Fibroblast of lung (primary cell): ENCODE measurements around the gene GRIN2A. TPM values are rescaled to one million over a fixed set of nuclear protein-coding genes. Genes with fewer than 3 reads are reported as not detected.

Experiments used
- DNase-seq, 2 donors: peaks; one replicate each; pipeline versions ENCODE4 v3.0.0 to v3.0.0-alpha.2; 2010; ENCODE audit warnings: low read depth in 2 of 2
- H2AFZ ChIP-seq: 2 replicates; pipeline ENCODE4 v1.5.1; 2012; ENCODE audit warnings: low read length, control low read depth, inconsistent platforms
- H3K27ac ChIP-seq: 2 replicates; pipeline ENCODE4 v1.5.1; 2011; ENCODE audit warnings: low read length, control low read depth; ENCODE audit not compliant: insufficient read depth
- H3K27me3 ChIP-seq: 2 replicates; pipeline ENCODE4 v1.5.1; 2011; ENCODE audit warnings: mild to moderate bottlenecking, low read length; ENCODE audit not compliant: control insufficient read depth, insufficient read depth
- H3K36me3 ChIP-seq: 2 replicates; pipeline ENCODE4 v1.5.1; 2011; ENCODE audit warnings: low read length; ENCODE audit not compliant: control insufficient read depth, insufficient read depth
- H3K4me1 ChIP-seq: 2 replicates; pipeline ENCODE4 v1.5.1; 2011; ENCODE audit warnings: low read length; ENCODE audit not compliant: control insufficient read depth, insufficient read depth; ENCODE audit errors: extremely low read depth
- H3K4me2 ChIP-seq: 2 replicates; pipeline ENCODE4 v1.5.1; 2011; ENCODE audit warnings: low read length, control low read depth; ENCODE audit not compliant: insufficient read depth; ENCODE audit errors: extremely low read depth
- H3K4me3 ChIP-seq, 4 experiments: fragments of 200-600 bp in 1 of 4; sonication (generic) in 1 of 4; replicated peaks in 1 of 4; 2 replicates each; pipeline ENCODE4 v1.5.1; 2011 to 2016; ENCODE audit warnings: low read length in 4 of 4, low read depth in 3 of 4, mild to moderate bottlenecking in 3 of 4, control low read depth in 2 of 4, inconsistent platforms in 1 of 4, mixed read lengths in 1 of 4; ENCODE audit not compliant: insufficient read depth in 1 of 4; ENCODE audit errors: control extremely low read depth in 1 of 4
- H3K79me2 ChIP-seq: 2 replicates; pipeline ENCODE4 v1.5.1; 2012; ENCODE audit warnings: mild to moderate bottlenecking, low read length, inconsistent platforms; ENCODE audit not compliant: control insufficient read depth, insufficient read depth
- H3K9ac ChIP-seq: 2 replicates; pipeline ENCODE4 v1.5.1; 2011; ENCODE audit warnings: mild to moderate bottlenecking, low read length, control low read depth; ENCODE audit not compliant: insufficient read depth
- H3K9me3 ChIP-seq: 2 replicates; pipeline ENCODE4 v1.5.1; 2012; ENCODE audit warnings: low read depth, low read length; ENCODE audit not compliant: control insufficient read depth, insufficient read depth
- H4K20me1 ChIP-seq: 2 replicates; pipeline ENCODE4 v1.5.1; 2011; ENCODE audit warnings: low read length; ENCODE audit not compliant: control insufficient read depth, insufficient read depth; ENCODE audit errors: extremely low read depth
- EZH2 ChIP-seq: IDR thresholded peaks from 2 replicates; pipeline ENCODE4 v1.5.1; 2012; ENCODE audit warnings: low read length, control low read depth, mild to moderate bottlenecking; ENCODE audit errors: missing control alignments
- polyA plus RNA-seq, 2 donors: library from polyadenylated mRNA; depleted of rRNA in 1 of 2; stranded (reverse) in 1 of 2; unstranded in 1 of 2; fragments of >200 nt; gene quantifications; 2 replicates each; pipeline ENCODE4 v1.2.1, GENCODE V29; 2011 to 2012; ENCODE audit warnings: missing spikeins in 1 of 2
- total RNA-seq: library from RNA; depleted of rRNA; stranded (reverse); fragments of >200 nt; gene quantifications from 2 replicates; pipeline ENCODE4 v1.2.1, GENCODE V29; 2014
- TF ChIP-seq, protein P1 (sequence below), 2 donors: IDR thresholded peaks in 1 of 2; conservative IDR thresholded peaks in 1 of 2; 1 replicate in 1 of 2; 2 replicates in 1 of 2; pipeline ENCODE4 v1.5.1; 2011 to 2012; ENCODE audit warnings: low read length in 2 of 2, control low read depth in 1 of 2, inconsistent platforms in 1 of 2, low read depth in 1 of 2, mild to moderate bottlenecking in 1 of 2

Gene GRIN2A
- total and polyA plus RNA-seq, 2 donors (not counting 1 experiment from before 2014, with no cell fraction given): 0.15 to 0.33 TPM

DNA sequence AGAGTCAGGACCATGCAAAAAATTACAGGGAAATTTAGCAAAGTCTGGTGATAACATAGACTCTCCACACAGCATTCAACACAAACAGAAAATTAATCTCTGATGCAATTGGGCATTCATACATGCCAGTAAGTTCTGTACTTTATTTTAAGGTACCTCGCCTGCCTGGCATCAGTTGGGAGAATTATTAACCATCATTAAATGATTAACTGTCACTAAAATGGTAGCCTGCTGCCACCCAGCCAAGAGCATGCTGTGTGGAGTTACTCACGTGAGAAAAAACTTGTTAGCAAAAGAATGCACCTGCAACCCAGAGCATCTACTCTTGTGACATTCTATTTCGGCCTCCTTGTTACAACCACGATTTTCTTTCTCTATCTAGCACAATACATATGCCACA lies 117.2 kb downstream of the GRIN2A start:
- Histone ChIP-seq H3K27me3 (no peaks in the 10 kb centered on the region), H3K4me1 (no peaks in the 10 kb centered on the region), H3K9me3 (no peaks in the 10 kb centered on the region), H4K20me1 (no peaks in the 10 kb centered on the region), H3K4me3 (no peak overlapping the region), H3K4me2 (no peak overlapping the region), H2AFZ (no peak overlapping the region), H3K79me2 (no peaks in the 10 kb centered on the region), H3K27ac (no peak overlapping the region), H3K36me3 (no peaks in the 10 kb centered on the region), H3K9ac (no peak overlapping the region)
- no peak for DNase-seq
- TF ChIP-seq EZH2: no peak
- TF ChIP-seq, protein P1, sequence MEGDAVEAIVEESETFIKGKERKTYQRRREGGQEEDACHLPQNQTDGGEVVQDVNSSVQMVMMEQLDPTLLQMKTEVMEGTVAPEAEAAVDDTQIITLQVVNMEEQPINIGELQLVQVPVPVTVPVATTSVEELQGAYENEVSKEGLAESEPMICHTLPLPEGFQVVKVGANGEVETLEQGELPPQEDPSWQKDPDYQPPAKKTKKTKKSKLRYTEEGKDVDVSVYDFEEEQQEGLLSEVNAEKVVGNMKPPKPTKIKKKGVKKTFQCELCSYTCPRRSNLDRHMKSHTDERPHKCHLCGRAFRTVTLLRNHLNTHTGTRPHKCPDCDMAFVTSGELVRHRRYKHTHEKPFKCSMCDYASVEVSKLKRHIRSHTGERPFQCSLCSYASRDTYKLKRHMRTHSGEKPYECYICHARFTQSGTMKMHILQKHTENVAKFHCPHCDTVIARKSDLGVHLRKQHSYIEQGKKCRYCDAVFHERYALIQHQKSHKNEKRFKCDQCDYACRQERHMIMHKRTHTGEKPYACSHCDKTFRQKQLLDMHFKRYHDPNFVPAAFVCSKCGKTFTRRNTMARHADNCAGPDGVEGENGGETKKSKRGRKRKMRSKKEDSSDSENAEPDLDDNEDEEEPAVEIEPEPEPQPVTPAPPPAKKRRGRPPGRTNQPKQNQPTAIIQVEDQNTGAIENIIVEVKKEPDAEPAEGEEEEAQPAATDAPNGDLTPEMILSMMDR (conservative IDR thresholded peaks at IDR 0.05 in 1 of 2, IDR thresholded peaks at IDR 0.05 in 1 of 2; ENCODE audit: low read depth in 1 of 2, low read length in 2 of 2): no peak

DNA sequence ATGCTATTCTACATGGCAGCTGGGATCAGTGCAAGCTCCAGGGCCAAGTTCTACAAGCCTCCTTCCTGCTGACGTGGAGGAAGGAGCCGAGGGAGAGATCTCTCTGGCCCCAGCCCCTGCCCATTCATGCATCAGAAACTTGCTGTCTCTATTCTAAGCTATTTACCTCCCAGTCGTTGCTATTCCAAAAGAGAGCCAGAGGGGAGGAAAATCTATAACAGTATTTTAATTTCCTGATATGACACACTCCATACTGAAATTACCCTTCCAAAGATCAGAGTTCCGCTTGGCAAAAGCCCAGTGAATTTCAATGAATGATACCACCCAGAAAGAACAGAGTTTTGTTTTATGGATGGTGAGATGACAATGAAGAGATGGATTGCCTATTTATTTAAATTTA lies 133.4 kb downstream of the GRIN2A start:
- no peaks in the 10 kb centered on the region for H3K9me3 ChIP-seq
- no peaks in the 10 kb centered on the region for H4K20me1 ChIP-seq
- no peak for DNase-seq
- H3K9ac ChIP-seq: no peak overlapping the region
- no peak overlapping the region for H3K4me2 ChIP-seq
- H3K27me3 ChIP-seq: no peaks in the 10 kb centered on the region
- H3K79me2 ChIP-seq: no peaks in the 10 kb centered on the region
- no peak overlapping the region for H3K27ac ChIP-seq
- H3K4me3 ChIP-seq: no peak overlapping the region
- H3K4me1 ChIP-seq: no peaks in the 10 kb centered on the region
- H3K36me3 ChIP-seq: no peaks in the 10 kb centered on the region
- no peak overlapping the region for H2AFZ ChIP-seq
- TF ChIP-seq EZH2: no peak
- TF ChIP-seq, protein P1 (conservative IDR thresholded peaks at IDR 0.05 in 1 of 2, IDR thresholded peaks at IDR 0.05 in 1 of 2; ENCODE audit: low read depth in 1 of 2, low read length in 2 of 2): no peak

DNA sequence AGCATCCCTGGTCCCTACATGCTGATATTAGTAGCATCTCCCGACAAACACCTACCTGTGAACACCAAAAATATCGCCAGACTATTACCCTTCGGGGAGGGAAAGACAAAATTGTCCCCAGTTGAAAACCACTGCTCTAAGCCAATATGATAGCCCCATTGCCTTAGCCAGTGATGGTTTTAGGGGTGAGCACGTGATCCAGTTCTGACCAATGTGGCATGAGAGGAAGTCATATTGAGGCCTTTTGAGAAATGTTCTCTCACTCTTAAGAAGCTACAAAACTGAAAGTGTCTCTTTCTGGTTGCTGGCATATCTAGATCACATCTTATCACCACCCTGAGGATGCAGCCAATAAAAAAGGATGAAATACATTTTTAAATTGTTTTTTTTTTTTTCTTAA lies 136.3 kb downstream of the GRIN2A start:
- Histone ChIP-seq H3K9me3 (no peaks in the 10 kb centered on the region), H3K27ac (no peak overlapping the region), H3K4me2 (no peak overlapping the region), H3K9ac (no peak overlapping the region), H3K79me2 (no peaks in the 10 kb centered on the region), H3K4me1 (no peaks in the 10 kb centered on the region), H3K36me3 (no peaks in the 10 kb centered on the region), H2AFZ (no peak overlapping the region), H4K20me1 (no peaks in the 10 kb centered on the region), H3K27me3 (no peaks in the 10 kb centered on the region), H3K4me3 (no peak overlapping the region)
- no peak for DNase-seq
- TF ChIP-seq EZH2: no peak
- TF ChIP-seq, protein P1 (conservative IDR thresholded peaks at IDR 0.05 in 1 of 2, IDR thresholded peaks at IDR 0.05 in 1 of 2; ENCODE audit: low read depth in 1 of 2, low read length in 2 of 2): no peak
